GM21737 (cell line): Measurements from ENCODE around the gene ADRM1.

ENCODE experiments used
- ATAC-seq: cut with Tn5 transposase; IDR thresholded peaks from one replicate; pipeline ENCODE4 v1.9.1; 2021; ENCODE audit warnings: mild to moderate bottlenecking, moderate library complexity; ENCODE audit not compliant: unreplicated experiment

ADRM1 gene

GRCh38 chr20:62297449-62298227 lies 5.2 kb upstream of the ADRM1 start:
- no peak for ATAC-seq

DNA sequence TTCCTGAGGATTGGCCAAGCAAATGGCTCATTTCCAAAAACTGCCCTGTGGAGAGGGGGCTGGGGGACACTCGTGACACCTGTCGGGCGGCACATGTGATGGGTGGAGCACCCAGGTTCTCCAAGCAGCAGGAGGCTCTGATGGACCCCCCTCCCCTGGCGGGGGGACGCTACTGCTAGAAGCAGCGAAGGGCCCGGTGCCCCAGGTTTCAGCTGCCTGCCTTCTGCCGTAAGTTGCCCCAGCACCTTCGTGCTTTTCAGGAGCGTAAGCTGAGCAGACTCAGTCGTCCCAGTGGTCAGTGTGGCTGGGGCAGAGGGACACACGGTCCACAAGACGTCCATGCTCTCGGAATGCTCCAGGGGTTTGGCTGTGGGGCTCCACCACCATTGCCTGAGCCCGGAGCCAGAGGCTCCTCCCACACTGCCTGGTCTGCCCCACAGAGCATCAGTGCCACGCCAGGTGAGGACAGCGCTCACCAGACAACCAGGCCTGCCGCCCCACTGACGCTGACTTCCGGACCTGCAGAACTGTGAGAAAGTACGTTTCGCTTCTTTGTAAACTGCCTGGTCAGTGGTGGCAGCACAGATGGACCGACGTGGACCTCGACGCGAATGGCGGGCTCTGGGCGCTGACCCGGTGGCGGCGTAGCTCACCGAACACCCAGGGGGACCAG lies 4.1 kb upstream of the ADRM1 start:
- no peak for ATAC-seq

- ATAC-seq, result no peak
These were observed 3.0 kb upstream of the ADRM1 start for GRCh38 chr20:62299666-62300236.

DNA sequence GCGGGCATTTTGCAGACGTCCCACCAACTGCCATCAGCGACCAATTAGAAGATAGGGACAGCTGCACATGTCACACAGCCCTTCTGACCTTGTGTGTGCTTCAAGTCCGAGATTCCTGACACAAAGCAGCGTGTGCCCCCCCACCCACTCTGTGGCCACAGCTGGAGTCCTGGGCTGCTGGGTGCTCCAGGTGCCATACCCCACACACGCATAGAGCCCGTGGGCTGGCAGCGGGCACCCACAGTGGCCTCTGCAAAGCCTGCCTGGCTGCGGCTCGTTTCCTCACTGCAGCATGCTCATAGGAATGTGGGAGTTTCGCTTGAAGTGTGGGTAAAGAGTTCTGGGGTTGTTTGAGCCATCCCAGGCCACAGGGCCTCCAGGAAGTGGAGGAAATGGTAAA lies 2.5 kb upstream of the ADRM1 start:
- no peak for ATAC-seq

- no peak for ATAC-seq
These were observed 1.6 kb upstream of the ADRM1 start for GRCh38 chr20:62301111-62301668.

DNA sequence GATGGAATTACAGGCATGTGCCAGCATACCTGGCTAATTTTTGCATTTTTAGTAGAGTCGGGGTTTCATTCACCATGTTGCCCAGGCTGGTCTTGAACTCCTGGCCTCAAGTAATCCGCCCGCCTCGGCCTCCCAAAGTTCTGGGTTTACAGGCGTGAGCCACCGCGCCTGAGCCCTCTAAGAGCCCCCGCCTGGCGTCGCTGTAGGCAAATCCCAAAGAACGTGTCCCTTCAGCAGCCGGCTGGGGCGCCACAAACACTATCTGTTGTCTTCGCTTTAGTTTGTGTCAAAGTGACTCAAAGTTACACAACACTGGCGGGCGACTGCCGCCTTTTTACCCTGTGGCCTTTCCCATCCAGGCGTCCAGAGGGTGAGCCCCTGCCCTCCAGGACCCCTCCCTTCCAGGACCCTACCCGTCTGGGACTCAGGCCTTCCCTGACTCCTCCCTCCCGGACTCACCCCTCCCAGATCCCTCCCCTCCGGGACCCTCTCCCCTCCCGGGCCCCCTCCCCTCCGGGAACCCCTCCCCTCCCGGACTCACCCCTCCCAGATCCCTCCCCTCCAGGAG lies 940 bp upstream of the ADRM1 start:
- peak; percentile 34 for ATAC-seq

GRCh38 chr20:62303062-62303339 lies 204 bp downstream of the ADRM1 start:
- ATAC-seq, result no peak

DNA sequence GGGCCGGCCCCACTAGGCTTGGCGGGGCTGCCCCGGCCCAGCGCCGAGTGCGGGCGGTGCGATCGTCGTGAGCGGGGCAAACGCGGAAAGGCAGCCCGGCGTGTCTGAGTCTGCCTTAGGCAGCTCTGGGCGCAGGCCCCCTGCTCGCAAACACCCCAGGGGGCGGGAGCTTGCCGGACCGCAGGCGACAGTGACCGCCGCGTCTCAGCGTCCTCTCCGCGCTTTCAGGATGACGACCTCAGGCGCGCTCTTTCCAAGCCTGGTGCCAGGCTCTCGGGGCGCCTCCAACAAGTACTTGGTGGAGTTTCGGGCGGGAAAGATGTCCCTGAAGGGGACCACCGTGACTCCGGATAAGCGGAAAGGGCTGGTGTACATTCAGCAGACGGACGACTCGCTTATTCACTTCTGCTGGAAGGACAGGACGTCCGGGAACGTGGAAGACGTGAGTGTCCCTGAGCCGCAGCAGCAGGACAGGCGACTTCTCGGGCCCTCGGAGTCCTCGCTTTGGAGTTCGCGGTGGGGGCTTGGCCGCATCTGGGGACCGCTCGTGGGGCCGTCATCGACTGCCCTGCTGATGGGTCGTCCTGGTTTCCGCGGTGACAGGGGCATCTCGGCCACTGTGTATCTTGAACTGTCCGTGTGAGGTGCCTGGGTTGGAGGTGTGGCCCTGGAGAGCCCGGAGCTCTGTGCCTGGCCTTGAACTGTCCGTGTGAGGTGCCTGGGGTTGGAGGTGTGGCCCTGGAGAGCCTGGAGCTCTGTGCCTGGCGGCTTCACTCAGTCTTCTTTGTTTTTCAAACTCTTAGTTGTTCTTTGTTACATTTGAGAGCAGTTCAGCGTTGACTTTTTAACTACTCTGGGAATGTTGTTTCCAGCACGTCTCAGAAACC lies 786 bp downstream of the ADRM1 start:
- ATAC-seq, result peak; percentile 3

DNA sequence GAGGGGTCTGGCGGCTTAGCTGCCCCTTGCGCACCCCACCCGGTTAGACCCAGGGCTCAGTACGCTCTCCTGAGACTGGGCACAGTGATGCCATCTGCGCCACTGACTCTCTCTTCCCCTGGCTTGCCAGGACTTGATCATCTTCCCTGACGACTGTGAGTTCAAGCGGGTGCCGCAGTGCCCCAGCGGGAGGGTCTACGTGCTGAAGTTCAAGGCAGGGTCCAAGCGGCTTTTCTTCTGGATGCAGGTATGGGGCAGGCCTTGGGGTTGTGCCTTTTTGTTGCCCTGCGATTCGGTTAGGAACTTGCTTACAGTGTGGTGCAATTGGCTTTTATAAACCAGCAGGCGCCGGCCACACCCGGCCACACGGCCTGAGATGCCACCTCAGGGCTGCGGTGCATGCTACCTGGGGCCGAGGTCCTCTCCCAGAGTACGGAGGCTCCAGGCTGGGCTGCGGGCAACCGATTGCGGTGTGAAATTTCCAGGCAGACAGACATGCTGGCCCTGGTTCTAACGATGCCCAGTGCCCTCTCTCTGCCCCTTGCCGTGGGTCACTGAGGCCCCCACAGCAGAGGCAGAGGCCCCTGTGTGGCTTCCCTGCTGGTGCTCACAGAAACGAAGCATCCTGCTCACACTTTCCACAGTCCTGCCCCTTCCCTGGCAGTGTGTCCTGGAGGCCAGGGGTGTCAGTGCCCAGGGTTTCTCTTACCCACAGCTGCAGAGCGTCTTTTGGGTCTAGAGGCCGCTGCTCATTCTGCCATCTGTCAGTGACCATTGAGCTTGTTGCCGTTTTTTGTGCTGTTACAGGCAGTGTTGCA lies 1.7 kb downstream of the ADRM1 start:
- ATAC-seq, result no peak

DNA sequence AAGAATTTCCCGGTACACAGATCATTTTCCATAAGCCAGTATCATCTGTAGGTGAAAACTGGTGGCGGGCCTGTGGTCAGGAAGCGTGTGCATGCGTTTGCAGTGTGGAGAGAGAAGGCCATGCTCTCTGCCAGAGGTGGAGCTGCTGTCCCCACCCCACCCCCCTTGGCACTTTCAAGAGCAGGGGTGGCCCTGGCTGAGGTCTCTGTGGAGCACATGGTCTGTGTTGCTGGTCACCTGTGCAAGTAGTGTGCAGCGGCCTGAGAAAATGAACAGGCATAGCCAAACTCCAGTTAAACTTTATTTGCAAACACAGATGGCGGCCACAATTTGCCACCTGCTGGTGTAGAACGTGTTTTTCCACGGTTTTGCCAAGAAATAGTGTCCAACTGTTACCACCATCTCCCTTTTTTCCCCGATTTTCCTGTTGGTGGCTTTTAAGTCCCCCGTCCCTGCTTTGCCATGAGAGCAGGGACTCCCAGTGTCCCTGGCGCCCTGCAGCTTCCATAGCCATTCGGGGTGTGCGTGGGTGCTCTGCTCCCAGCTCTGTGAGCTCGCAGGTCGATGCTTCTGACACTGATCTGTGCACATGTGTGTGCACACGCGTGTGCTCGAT lies 2.5 kb downstream of the ADRM1 start:
- no peak for ATAC-seq

DNA sequence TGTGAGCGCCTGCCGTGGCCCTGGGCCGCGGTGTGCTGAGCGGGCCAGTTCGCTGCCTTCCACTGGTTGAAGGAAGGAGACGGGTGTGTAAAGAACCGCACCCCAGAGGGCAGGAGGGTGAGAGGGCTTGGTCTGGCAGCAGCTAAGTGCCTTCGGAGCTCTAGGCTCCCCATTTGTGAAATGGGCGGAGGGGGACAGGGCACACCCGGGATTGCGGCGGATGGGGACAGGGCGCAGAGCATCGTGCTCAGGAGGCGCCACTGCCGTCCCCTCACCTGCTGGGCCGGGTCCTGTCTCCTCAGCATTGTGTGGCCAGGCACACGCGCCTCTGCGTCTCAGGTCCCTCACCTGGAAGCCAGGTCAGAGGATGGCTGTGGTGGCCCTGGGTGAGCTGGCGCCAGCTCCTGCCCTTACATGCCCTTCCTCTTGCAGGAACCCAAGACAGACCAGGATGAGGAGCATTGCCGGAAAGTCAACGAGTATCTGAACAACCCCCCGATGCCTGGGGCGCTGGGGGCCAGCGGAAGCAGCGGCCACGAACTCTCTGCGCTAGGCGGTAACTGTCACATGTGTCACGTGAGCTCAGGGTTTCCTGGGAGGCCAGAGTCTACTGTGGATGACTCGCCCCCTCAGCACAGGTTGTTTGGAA lies 3.1 kb downstream of the ADRM1 start:
- no peak for ATAC-seq

- no peak for ATAC-seq
These were observed 3.8 kb downstream of the ADRM1 start for GRCh38 chr20:62306414-62307187.

- no peak for ATAC-seq
These were observed 4.7 kb downstream of the ADRM1 start for GRCh38 chr20:62307226-62308101.

DNA sequence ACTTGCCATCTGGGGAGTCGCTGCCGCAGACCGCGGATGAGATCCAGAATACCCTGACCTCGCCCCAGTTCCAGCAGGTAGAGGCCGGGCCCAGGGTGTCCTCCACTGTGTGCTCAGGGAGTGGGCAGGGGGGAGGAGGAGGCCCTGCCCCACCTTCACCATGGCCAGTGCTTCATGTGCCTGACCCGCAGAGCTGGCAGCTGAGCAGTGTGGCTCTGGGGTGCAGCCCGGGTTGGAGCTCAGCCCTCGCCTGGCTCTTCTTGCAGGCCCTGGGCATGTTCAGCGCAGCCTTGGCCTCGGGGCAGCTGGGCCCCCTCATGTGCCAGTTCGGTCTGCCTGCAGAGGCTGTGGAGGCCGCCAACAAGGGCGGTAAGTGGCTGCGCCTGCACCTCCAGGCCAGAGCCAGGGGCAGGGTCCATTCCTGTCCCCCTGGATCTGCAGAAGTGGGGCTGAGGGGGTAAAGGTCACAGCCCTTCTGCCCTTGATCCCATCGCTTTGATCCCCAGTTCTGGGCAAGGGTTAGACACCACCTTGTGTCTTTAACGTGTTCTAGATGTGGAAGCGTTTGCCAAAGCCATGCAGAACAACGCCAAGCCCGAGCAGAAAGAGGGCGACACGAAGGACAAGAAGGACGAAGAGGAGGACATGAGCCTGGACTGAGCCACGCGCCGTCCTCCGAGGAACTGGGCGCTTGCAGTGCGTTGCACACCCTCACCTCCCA lies 5.5 kb downstream of the ADRM1 start:
- ATAC-seq, result no peak

GRCh38 chr20:62309198-62309944 lies 6.6 kb downstream of the ADRM1 start:
- ATAC-seq, result no peak
